Epithelial cell of esophagus (primary cell): Measurements from ENCODE around the gene GABBR2.
A peak's percentile ranks its signal among the peaks of the same experiment; 100 is the strongest.

ENCODE experiments used
- DNase-seq: peaks from one replicate; pipeline ENCODE4 v3.0.0; 2010; ENCODE audit warnings: low read depth
- H3K4me3 ChIP-seq: 2 replicates; pipeline ENCODE4 v1.5.1; 2011; ENCODE audit warnings: mild to moderate bottlenecking, low read length, control low read depth
- CTCF ChIP-seq: IDR thresholded peaks from 2 replicates; pipeline ENCODE4 v1.5.1; 2011; ENCODE audit warnings: low read depth, mild to moderate bottlenecking, low read length, control low read depth, inconsistent platforms; ENCODE audit not compliant: insufficient read depth; ENCODE audit errors: missing control alignments

GABBR2 gene

GRCh38 chr9:98559561-98559960 is 149.2 kb downstream of the GABBR2 start:
- no peak overlapping the region for H3K4me3 ChIP-seq
- DNase-seq: no peak
- no peak for TF ChIP-seq CTCF

GRCh38 chr9:98558575-98558974 is 150.2 kb downstream of the GABBR2 start:
- DNase-seq: peak; percentile 18
- no peak for TF ChIP-seq CTCF
- H3K4me3 ChIP-seq: no peak overlapping the region

DNA sequence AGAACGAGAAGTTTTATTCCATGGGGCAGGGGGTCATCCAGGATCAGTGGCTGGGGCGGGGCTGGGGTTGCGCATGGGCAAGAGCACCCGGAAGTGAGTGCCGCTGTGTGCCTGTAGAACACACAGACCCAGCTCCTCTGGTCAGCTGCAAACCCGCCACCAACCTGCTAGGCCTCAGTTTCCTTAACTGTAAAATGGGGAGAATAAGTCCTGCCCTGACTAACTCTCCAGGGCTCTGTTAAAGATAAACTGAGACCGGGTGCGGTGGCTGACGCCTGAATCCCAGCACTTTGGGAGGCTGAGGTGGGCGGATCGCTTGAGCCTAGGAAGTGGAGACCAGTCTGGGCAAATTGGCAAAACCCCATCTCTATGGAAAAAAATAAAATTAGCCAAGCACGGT is 152.2 kb downstream of the GABBR2 start:
- TF ChIP-seq CTCF: no peak
- no peak overlapping the region for H3K4me3 ChIP-seq
- DNase-seq: no peak

DNA sequence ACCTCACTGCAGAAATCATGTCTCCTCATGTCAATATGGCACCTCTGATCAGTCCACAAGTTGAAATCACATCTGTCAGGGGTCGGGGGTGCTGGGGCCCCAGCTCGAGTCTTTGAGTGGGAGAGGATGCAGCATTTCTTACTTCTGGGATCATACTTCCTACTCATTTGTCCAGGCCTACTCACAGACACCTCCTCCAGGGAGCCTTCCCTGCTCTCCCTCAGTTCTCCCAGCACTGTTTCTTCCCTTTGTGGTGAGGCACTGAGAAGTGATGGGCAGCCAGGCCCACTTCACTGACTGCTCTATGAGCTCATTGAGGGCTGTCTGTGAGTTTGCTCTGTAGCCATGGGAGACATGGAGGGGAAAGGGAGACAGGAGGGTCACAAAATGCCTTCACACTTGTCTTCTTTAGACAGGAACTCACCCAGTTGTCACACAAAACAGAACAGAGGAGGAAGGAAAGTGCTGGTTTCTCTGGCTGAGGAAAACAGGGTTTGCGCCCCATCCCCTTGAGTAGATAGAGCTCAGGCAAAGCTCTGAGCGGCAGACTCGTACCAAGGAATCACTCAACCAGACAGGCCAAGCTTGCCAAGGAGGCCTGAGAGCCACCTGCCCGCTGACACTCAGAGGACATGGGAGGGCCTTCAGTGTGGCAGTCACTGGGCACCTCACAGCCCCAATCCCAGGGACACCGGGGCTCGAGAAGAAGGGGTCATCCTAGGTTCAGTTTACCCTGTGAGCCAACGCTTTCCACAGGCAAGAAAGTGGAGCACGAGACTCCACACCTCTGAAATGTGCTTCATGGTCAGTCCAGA is 152.9 kb downstream of the GABBR2 start:
- no peak for TF ChIP-seq CTCF
- no peak for DNase-seq
- H3K4me3 ChIP-seq: no peak overlapping the region

DNA sequence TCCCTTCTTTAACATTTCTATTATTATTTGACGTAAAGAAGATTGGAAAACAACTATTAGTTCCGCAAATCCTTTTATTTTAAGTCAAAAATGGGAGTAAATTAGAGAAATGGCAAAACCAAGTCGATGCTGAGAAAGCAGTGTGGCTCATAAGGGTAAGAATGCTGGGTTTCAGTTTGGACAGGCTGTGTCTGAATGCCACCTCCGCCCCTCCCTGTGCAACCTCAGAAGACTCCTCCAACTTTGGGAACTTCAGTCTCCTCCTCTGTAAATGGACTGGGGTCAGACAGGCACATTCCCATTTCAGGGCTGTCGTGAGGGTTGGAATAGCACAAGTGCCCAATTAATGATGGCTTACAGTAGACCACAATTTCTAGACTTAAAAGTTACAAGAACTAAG is 154.0 kb downstream of the GABBR2 start:
- TF ChIP-seq CTCF: no peak
- DNase-seq: no peak

DNA sequence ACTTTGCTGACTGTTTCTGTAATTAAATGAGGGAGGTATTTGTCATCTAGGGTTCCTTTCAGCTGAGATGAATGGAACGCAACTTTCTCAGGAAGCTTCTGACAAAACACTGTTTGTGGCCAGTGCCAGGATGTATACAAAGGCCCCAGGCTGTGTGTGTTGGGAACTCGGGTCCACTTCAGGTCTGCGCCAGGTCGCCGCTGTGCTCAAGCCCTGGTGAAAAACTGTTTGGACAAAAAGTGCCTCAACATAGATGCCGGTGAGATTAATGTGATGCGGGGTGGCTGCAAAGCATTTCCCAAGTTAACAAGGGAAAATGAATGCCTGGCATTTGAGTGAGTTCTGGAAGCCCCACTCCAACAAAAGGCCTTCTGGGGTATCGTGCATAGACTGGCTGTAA is 156.4 kb downstream of the GABBR2 start:
- no peak for TF ChIP-seq CTCF
- H3K4me3 ChIP-seq: no peak overlapping the region
- no peak for DNase-seq

More for the DNA sequence above, 154.0 kb downstream of the GABBR2 start:
- no peak overlapping the region for H3K4me3 ChIP-seq
